Stimulated activated CD8-positive, alpha-beta memory T cell treated with anti-CD3 and anti-CD28 coated beads, Interleukin-7, amount 100 ng/mL, for 1 hour (primary cell): ENCODE data around the gene LRRC3.
"Not testable (repeated sequence)": the region's sequence is repeated elsewhere in the genome, so short reads cannot be mapped to it uniquely, and the experiment has no call there.

Source experiments
- DNase-seq, 2 donors: peaks; one replicate each; pipeline ENCODE4 v3.0.0-alpha.2; 2020; ENCODE audit warnings: low read depth in 2 of 2

The LRRC3 gene

GRCh38 chr21:44454747-44455523 is at the start of gene LRRC3:
Gene LRRC3, plus strand, starts transcription at chr21:44455510. Its CDS starts 1,135 bp downstream, at chr21:44456645.
- DNase-seq, result peak; percentile 22 to 57

GRCh38 chr21:44405948-44406872 is 49.1 kb upstream of the LRRC3 start:
- no peak for DNase-seq

GRCh38 chr21:44406953-44407352 is 48.4 kb upstream of the LRRC3 start:
- DNase-seq, result no peak

GRCh38 chr21:44407493-44407892 is 47.8 kb upstream of the LRRC3 start:
- no peak for DNase-seq

- DNase-seq, result no peak
Measured at GRCh38 chr21:44408226-44408625, 47.1 kb upstream of the LRRC3 start.

- DNase-seq, result no peak
Measured at GRCh38 chr21:44413566-44414290, 41.6 kb upstream of the LRRC3 start.

GRCh38 chr21:44414291-44415072 is 40.8 kb upstream of the LRRC3 start:
- no peak for DNase-seq

- DNase-seq, result no peak
Measured at GRCh38 chr21:44415073-44416025, 40.0 kb upstream of the LRRC3 start.

- DNase-seq, result no peak
Measured at GRCh38 chr21:44416193-44416592, 39.1 kb upstream of the LRRC3 start.

- DNase-seq, result not testable (repeated sequence)
Measured at GRCh38 chr21:44417621-44418107, 37.6 kb upstream of the LRRC3 start.

- no peak for DNase-seq
Measured at GRCh38 chr21:44418108-44418875, 37.0 kb upstream of the LRRC3 start.

- DNase-seq, result no peak
Measured at GRCh38 chr21:44418876-44419230, 36.5 kb upstream of the LRRC3 start.

- DNase-seq, result no peak
Measured at GRCh38 chr21:44419679-44420078, 35.6 kb upstream of the LRRC3 start.

GRCh38 chr21:44420416-44421205 is 34.7 kb upstream of the LRRC3 start:
- DNase-seq, result no peak

GRCh38 chr21:44421901-44422840 is 33.1 kb upstream of the LRRC3 start:
- no peak for DNase-seq

GRCh38 chr21:44423312-44423821 is 31.9 kb upstream of the LRRC3 start:
- no peak for DNase-seq
